Naive thymus-derived CD8-positive, alpha-beta T cell (primary cell): ENCODE data around the gene MYADM. TPM values are rescaled to one million over a fixed set of nuclear protein-coding genes. Genes with fewer than 3 reads are reported as not detected.
A peak's percentile ranks its signal among the peaks of the same experiment; 100 is the strongest.

Experiments used
- ATAC-seq, 2 donors: fragments of 150-1000 bp; cut with Tn5 transposase in 1 of 2; sonication (Bioruptor Pico), chemical (Tn5 transposase) in 1 of 2; 1 replicate in 1 of 2; 2 replicates in 1 of 2; pipeline ENCODE4 v1.10.0; 2021; ENCODE audit warnings: mild to moderate bottlenecking in 2 of 2, moderate library complexity in 2 of 2
- POLR2A ChIA-PET: fragments of 350-600 bp; sonication (Branson Sonifier 250); formaldehyde crosslinking; loops from one replicate; lab custom pipeline; 2021; ENCODE audit warnings: antibody characterized with exemption; lab: Charles Lee
- DNase-seq, 10 donors: peaks; one replicate each; pipeline versions ENCODE4 v3.0.0 to v3.0.0-alpha.2; 2020 to 2022
- H3K27ac Mint-ChIP-seq, 10 donors: one replicate each; pipeline ENCODE4 v1.8.0; 2020 to 2022; ENCODE audit warnings: mild to moderate bottlenecking in 10 of 10, mixed read lengths in 10 of 10, moderate library complexity in 4 of 10, inconsistent platforms in 1 of 10
- H3K27me3 Mint-ChIP-seq, 5 donors: one replicate each; pipeline ENCODE4 v1.8.0; 2021 to 2022; ENCODE audit warnings: mixed read lengths in 5 of 5
- H3K36me3 Mint-ChIP-seq, 3 donors: one replicate each; pipeline ENCODE4 v1.8.0; 2020 to 2022; ENCODE audit warnings: mixed read lengths in 3 of 3, mild to moderate bottlenecking in 2 of 3, inconsistent platforms in 1 of 3
- H3K4me1 Mint-ChIP-seq, 4 donors: one replicate each; pipeline ENCODE4 v1.8.0; 2021 to 2022; ENCODE audit warnings: mixed read lengths in 4 of 4
- H3K4me3 Mint-ChIP-seq, 10 donors: one replicate each; pipeline ENCODE4 v1.8.0; 2020 to 2022; ENCODE audit warnings: mild to moderate bottlenecking in 10 of 10, mixed read lengths in 10 of 10, moderate library complexity in 6 of 10, inconsistent platforms in 1 of 10
- H3K9me3 Mint-ChIP-seq, 9 donors: one replicate each; pipeline ENCODE4 v1.8.0; 2020 to 2022; ENCODE audit warnings: mixed read lengths in 9 of 9, mild to moderate bottlenecking in 3 of 9, inconsistent platforms in 1 of 9, moderate library complexity in 1 of 9
- polyA plus RNA-seq, 3 donors: library from polyadenylated mRNA; unstranded; fragments of 300-500 nt; fragmentation: Illumina TruSeq; gene quantifications; one replicate each; pipeline ENCODE4 v1.2.3, GENCODE V29; 2021
- total RNA-seq, 8 experiments: library from RNA in 2 of 8; stranded (reverse) in 2 of 8; gene quantifications; one replicate each; pipeline ENCODE4 v1.2.3 and lab custom pipeline; 2021 to 2026

MYADM gene
- total and polyA plus RNA-seq, 5 experiments from 2014 or later, result 33.9 to 42.0 (median 36.5) TPM

GRCh38 chr19:53870485-53870844, 2.8 kb downstream of the MYADM start:
- peaks cover 0 to 14% (median 3%) of the 10 kb centered on the region in 9 donors for H3K9me3 Mint-ChIP-seq
- ATAC-seq (no peak), DNase-seq (peak in 3 of 10 donors; percentile 20 to 28 (median 21))
- H3K4me3 Mint-ChIP-seq, result peak overlapping the region; percentile 51 to 85 (median 77)
- peaks cover 13 to 33% (median 15%) of the 10 kb centered on the region in 3 donors for H3K36me3 Mint-ChIP-seq
- POLR2A ChIA-PET, result interaction anchor here (1.8 kb wide), 1 partner anchor 12 kb away, joined by 6 read pairs; the partner anchor contains the start of gene PRKCG
- H3K4me1 Mint-ChIP-seq, result peaks cover 37 to 86% (median 68%) of the 10 kb centered on the region in 4 donors
- peak overlapping the region; percentile 81 to 97 (median 93) for H3K27ac Mint-ChIP-seq
- H3K27me3 Mint-ChIP-seq, result no peaks in the 10 kb centered on the region

- H3K27ac Mint-ChIP-seq, result peak overlapping the region; percentile 81 to 97 (median 94)
- ATAC-seq (no peak), DNase-seq (peak in 2 of 10 donors; percentile 21 to 26)
- no peaks in the 10 kb centered on the region for H3K27me3 Mint-ChIP-seq
- peak overlapping the region; percentile 51 to 85 (median 77) for H3K4me3 Mint-ChIP-seq
- POLR2A ChIA-PET, result interaction anchor here (1.8 kb wide), 1 partner anchor 11 kb away, joined by 6 read pairs; the partner anchor contains the start of gene PRKCG
- H3K4me1 Mint-ChIP-seq, result peaks cover 41 to 86% (median 70%) of the 10 kb centered on the region in 4 donors
- H3K36me3 Mint-ChIP-seq, result peaks cover 13 to 36% (median 17%) of the 10 kb centered on the region in 3 donors
- H3K9me3 Mint-ChIP-seq, result peaks cover 0 to 14% (median 3%) of the 10 kb centered on the region in 9 donors
Measured at GRCh38 chr19:53871454-53871853, 3.8 kb downstream of the MYADM start.

- Mint-ChIP-seq H3K27me3 (no peaks in the 10 kb centered on the region), H3K36me3 (peaks cover 13 to 36% (median 17%) of the 10 kb centered on the region in 3 donors), H3K4me1 (peaks cover 47 to 88% (median 72%) of the 10 kb centered on the region in 4 donors), H3K9me3 (peaks cover 0 to 14% (median 3%) of the 10 kb centered on the region in 9 donors), H3K27ac (peak overlapping the region; percentile 84 to 99 (median 96)), H3K4me3 (peak overlapping the region in 7 of 10 donors; percentile 22 to 71 (median 44))
- ATAC-seq (no peak), DNase-seq (no peak)
- POLR2A ChIA-PET, result interaction anchor here (0.5 to 1.2 kb wide), 3 partner anchors 13 to 338 kb away, joined by 3 to 5 read pairs (median 3); no protein-coding TSS in a partner anchor
Measured at GRCh38 chr19:53872762-53873161, 5.1 kb downstream of the MYADM start.

DNA sequence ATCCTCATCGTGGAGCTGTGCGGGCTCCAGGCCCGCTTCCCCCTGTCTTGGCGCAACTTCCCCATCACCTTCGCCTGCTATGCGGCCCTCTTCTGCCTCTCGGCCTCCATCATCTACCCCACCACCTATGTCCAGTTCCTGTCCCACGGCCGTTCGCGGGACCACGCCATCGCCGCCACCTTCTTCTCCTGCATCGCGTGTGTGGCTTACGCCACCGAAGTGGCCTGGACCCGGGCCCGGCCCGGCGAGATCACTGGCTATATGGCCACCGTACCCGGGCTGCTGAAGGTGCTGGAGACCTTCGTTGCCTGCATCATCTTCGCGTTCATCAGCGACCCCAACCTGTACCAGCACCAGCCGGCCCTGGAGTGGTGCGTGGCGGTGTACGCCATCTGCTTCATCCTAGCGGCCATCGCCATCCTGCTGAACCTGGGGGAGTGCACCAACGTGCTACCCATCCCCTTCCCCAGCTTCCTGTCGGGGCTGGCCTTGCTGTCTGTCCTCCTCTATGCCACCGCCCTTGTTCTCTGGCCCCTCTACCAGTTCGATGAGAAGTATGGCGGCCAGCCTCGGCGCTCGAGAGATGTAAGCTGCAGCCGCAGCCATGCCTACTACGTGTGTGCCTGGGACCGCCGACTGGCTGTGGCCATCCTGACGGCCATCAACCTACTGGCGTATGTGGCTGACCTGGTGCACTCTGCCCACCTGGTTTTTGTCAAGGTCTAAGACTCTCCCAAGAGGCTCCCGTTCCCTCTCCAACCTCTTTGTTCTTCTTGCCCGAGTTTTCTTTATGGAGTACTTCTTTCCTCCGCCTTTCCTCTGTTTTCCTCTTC, 6.3 kb downstream of the MYADM start:
- peak in 4 of 10 donors; percentile 18 to 38 (median 32) for DNase-seq
- peaks cover 40 to 82% (median 76%) of the 10 kb centered on the region in 4 donors for H3K4me1 Mint-ChIP-seq

GRCh38 chr19:53874606-53874990, 6.9 kb downstream of the MYADM start:
- peaks cover 13 to 36% (median 17%) of the 10 kb centered on the region in 3 donors for H3K36me3 Mint-ChIP-seq
- ATAC-seq (peak in 1 of 2 donors; percentile 13), DNase-seq (peak in 3 of 10 donors; percentile 30 to 55 (median 55))
- POLR2A ChIA-PET, result interaction anchor here (1.1 to 1.3 kb wide), 3 partner anchors 8 to 542 kb away, joined by 3 to 5 read pairs (median 4); no protein-coding TSS in a partner anchor
- peaks cover 0 to 5% (median 0%) of the 10 kb centered on the region in 5 donors for H3K27me3 Mint-ChIP-seq
- H3K27ac Mint-ChIP-seq, result peak overlapping the region; percentile 94 to 99 (median 96)
- peaks cover 39 to 83% (median 74%) of the 10 kb centered on the region in 4 donors for H3K4me1 Mint-ChIP-seq
- peaks cover 0 to 14% (median 3%) of the 10 kb centered on the region in 9 donors for H3K9me3 Mint-ChIP-seq
- peak overlapping the region; percentile 63 to 83 (median 72) for H3K4me3 Mint-ChIP-seq

More for the DNA sequence above, 6.3 kb downstream of the MYADM start:
- peaks cover 0 to 3% (median 0%) of the 10 kb centered on the region in 5 donors for H3K27me3 Mint-ChIP-seq
- POLR2A ChIA-PET, result interaction anchor here (1.2 to 1.3 kb wide), 3 partner anchors 8 to 541 kb away, joined by 3 to 5 read pairs (median 3); no protein-coding TSS in a partner anchor
- peaks cover 13 to 36% (median 17%) of the 10 kb centered on the region in 3 donors for H3K36me3 Mint-ChIP-seq
- ATAC-seq, result no peak
- H3K27ac Mint-ChIP-seq, result peak overlapping the region; percentile 94 to 99 (median 96)
- peaks cover 0 to 14% (median 3%) of the 10 kb centered on the region in 9 donors for H3K9me3 Mint-ChIP-seq
- peak overlapping the region; percentile 63 to 83 (median 72) for H3K4me3 Mint-ChIP-seq

- H3K27me3 Mint-ChIP-seq, result peaks cover 0 to 5% (median 0%) of the 10 kb centered on the region in 5 donors
- POLR2A ChIA-PET, result interaction anchor here (1.1 to 4.3 kb wide), 2 partner anchors 8 kb away, joined by 4 to 57 read pairs; partner anchors contain the start of gene MYADM
- H3K4me3 Mint-ChIP-seq, result peak overlapping the region in 8 of 10 donors; percentile 50 to 82 (median 69)
- H3K27ac Mint-ChIP-seq, result peak overlapping the region; percentile 87 to 98 (median 94)
- no peak for ATAC-seq
- peaks cover 38 to 76% (median 69%) of the 10 kb centered on the region in 4 donors for H3K4me1 Mint-ChIP-seq
- H3K9me3 Mint-ChIP-seq, result peaks cover 0 to 14% (median 3%) of the 10 kb centered on the region in 9 donors
- DNase-seq, result peak in 1 of 10 donors; percentile 11
- peaks cover 13 to 36% (median 17%) of the 10 kb centered on the region in 3 donors for H3K36me3 Mint-ChIP-seq
Measured at GRCh38 chr19:53875602-53876325, 8.1 kb downstream of the MYADM start.

DNA sequence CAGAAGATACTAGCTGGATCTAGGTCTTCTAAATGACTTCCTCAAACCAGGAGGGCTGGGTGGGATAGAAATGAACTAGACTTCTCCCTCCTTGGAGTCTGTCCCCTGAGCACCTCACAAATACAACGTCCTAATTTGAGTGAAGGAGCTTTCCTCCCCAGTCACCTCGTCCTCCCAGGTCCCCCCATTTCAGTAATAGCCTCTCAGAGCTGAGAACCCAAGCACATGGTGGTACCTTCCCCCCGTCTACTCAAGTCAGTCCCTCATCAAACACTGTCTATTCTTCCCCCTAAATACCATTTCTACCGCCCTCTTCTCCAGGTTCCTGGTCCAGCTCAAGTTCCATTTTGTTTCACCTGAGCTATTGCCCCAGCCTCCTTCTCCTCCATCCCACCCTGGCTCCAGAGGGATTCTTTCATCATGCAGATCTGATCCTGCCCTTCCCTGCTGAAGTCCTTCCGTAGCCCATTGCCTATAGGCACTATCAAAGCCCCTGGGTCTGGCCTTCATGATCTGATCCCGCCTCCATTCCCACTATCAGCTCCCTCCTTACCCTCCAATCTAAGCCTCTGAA, 9.1 kb downstream of the MYADM start:
- Mint-ChIP-seq H3K27ac (peak overlapping the region; percentile 90 to 96 (median 94)), H3K4me3 (peak overlapping the region; percentile 51 to 78 (median 72)), H3K4me1 (peaks cover 30 to 67% (median 59%) of the 10 kb centered on the region in 4 donors), H3K9me3 (peaks cover 0 to 14% (median 3%) of the 10 kb centered on the region in 9 donors), H3K36me3 (peaks cover 13 to 29% (median 17%) of the 10 kb centered on the region in 3 donors), H3K27me3 (peaks cover 0 to 5% (median 0%) of the 10 kb centered on the region in 5 donors)
- DNase-seq (no peak), ATAC-seq (no peak)
- POLR2A ChIA-PET, result interaction anchor here (0.5 to 4.3 kb wide), 2 partner anchors 9 to 17 kb away, joined by 3 to 57 read pairs; partner anchors contain the start of gene MYADM

DNA sequence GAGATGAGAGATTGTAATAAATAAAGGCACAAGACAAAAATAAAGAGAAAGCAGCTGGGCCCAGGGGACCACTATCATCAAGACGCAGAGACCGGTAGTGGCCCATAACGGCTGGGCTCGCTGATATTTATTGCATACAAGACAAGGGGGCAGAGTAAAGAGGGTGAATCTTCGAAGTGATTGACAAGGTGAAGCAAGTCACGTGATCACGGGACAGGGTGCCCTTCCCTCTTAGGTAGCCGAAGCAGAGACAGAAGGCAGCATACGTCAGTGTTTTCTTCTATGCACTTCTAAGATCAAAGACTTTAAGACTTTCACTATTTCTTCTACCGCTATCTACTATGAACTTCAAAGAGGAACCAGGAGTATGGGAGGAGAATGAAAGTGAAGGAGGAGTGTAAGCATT, 9.7 kb downstream of the MYADM start:
- peak overlapping the region; percentile 51 to 78 (median 72) for H3K4me3 Mint-ChIP-seq
- no peak for ATAC-seq

DNA sequence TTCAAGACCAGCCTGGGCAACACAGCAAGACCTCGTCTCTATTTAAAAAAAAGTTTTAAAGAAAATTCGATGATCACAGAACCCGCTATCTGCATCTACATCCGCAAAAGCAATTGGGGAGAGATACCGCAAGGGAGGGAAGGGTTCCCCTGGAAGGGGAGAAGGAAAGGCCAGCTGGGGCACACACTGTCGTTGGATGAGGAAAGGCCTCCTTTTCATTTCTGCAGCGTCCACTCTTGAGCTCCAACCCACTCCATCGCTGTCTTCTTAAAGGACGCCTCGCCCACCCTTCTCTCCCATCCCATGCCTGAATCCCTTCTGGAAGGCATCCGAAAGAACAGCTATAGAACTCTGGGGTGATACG, 11.1 kb downstream of the MYADM start:
- POLR2A ChIA-PET, result interaction anchor here (4.3 kb wide), 1 partner anchor 11 kb away, joined by 57 read pairs; the partner anchor contains the start of gene MYADM
- Mint-ChIP-seq H3K4me1 (peaks cover 33 to 62% (median 54%) of the 10 kb centered on the region in 4 donors), H3K27ac (peak overlapping the region in 6 of 10 donors; percentile 43 to 78 (median 70)), H3K4me3 (no peak overlapping the region), H3K36me3 (peaks cover 10 to 16% (median 13%) of the 10 kb centered on the region in 3 donors), H3K9me3 (peaks cover 0 to 13% (median 0%) of the 10 kb centered on the region in 9 donors), H3K27me3 (peaks cover 2 to 16% (median 6%) of the 10 kb centered on the region in 5 donors)
- DNase-seq (no peak), ATAC-seq (peak in 1 of 2 donors; percentile 2)

More for the DNA sequence above, 9.7 kb downstream of the MYADM start:
- H3K9me3 Mint-ChIP-seq, result peaks cover 0 to 14% (median 3%) of the 10 kb centered on the region in 9 donors
- POLR2A ChIA-PET, result interaction anchor here (4.3 kb wide), 1 partner anchor 10 kb away, joined by 57 read pairs; the partner anchor contains the start of gene MYADM
- DNase-seq, result peak; percentile 31 to 82 (median 64)
- peaks cover 30 to 66% (median 57%) of the 10 kb centered on the region in 4 donors for H3K4me1 Mint-ChIP-seq
- H3K27me3 Mint-ChIP-seq, result peaks cover 0 to 5% (median 0%) of the 10 kb centered on the region in 5 donors
- H3K36me3 Mint-ChIP-seq, result peaks cover 13 to 29% (median 17%) of the 10 kb centered on the region in 3 donors
- peak overlapping the region; percentile 90 to 96 (median 94) for H3K27ac Mint-ChIP-seq

- H3K4me1 Mint-ChIP-seq, result peaks cover 27 to 57% (median 51%) of the 10 kb centered on the region in 4 donors
- H3K9me3 Mint-ChIP-seq, result peaks cover 0 to 6% (median 0%) of the 10 kb centered on the region in 9 donors
- ATAC-seq (peak; percentile 63 to 72), DNase-seq (peak; percentile 64 to 87 (median 76))
- peak overlapping the region in 5 of 10 donors; percentile 43 to 78 (median 71) for H3K27ac Mint-ChIP-seq
- POLR2A ChIA-PET, result interaction anchor here (4.3 kb wide), 1 partner anchor 12 kb away, joined by 57 read pairs; the partner anchor contains the start of gene MYADM
- peaks cover 5 to 21% (median 11%) of the 10 kb centered on the region in 5 donors for H3K27me3 Mint-ChIP-seq
- peaks cover 4 to 10% (median 6%) of the 10 kb centered on the region in 3 donors for H3K36me3 Mint-ChIP-seq
- no peak overlapping the region for H3K4me3 Mint-ChIP-seq
Measured at GRCh38 chr19:53879140-53880081, 11.7 kb downstream of the MYADM start.
